GM23338 (cell line): ENCODE results near the gene ZDHHC12. TPM values are rescaled to one million over a fixed set of nuclear protein-coding genes. Genes with fewer than 3 reads are reported as not detected.

Experiments used
- ATAC-seq: fragments of 200-7000 bp; cut with Tn5 transposase; 3 replicates; pipeline ENCODE4 v1.9.1; 2020
- DNase-seq: peaks from one replicate; pipeline ENCODE4 v3.0.0-alpha.2; 2015; ENCODE audit warnings: low spot score
- H2AFZ ChIP-seq: fragments of 200-600 bp; sonication (generic); 2 replicates; pipeline ENCODE4 v1.8.0; 2016; ENCODE audit warnings: antibody characterized with exemption, mild to moderate bottlenecking, moderate library complexity
- H3F3A ChIP-seq: fragments of 200-600 bp; sonication (generic); replicated peaks from 2 replicates; pipeline ENCODE4 v1.8.0; 2017; ENCODE audit warnings: antibody characterized with exemption, mixed run types, low read depth
- H3K27ac ChIP-seq: fragments of 200-600 bp; sonication (generic); 2 replicates; pipeline ENCODE4 v1.6.1; 2016; ENCODE audit warnings: low read depth
- H3K27me3 ChIP-seq: fragments of 200-600 bp; sonication (generic); 2 replicates; pipeline ENCODE4 v1.8.0; 2016; ENCODE audit warnings: mild to moderate bottlenecking, mixed run types, moderate library complexity; ENCODE audit not compliant: insufficient read depth
- H3K36me3 ChIP-seq: fragments of 200-600 bp; sonication (generic); 2 replicates; pipeline ENCODE4 v1.8.0; 2016; ENCODE audit warnings: mild to moderate bottlenecking; ENCODE audit not compliant: insufficient read depth
- H3K4me1 ChIP-seq: fragments of 200-600 bp; sonication (generic); 2 replicates; pipeline ENCODE4 v1.8.0; 2016; ENCODE audit warnings: mild to moderate bottlenecking, moderate library complexity; ENCODE audit not compliant: insufficient read depth
- H3K4me2 ChIP-seq: fragments of 200-600 bp; sonication (generic); 2 replicates; pipeline ENCODE4 v1.7.1; 2017; ENCODE audit warnings: mixed run types
- H3K4me3 ChIP-seq: fragments of 200-600 bp; sonication (generic); 2 replicates; pipeline ENCODE4 v1.6.1; 2016; ENCODE audit warnings: mixed run types
- H3K79me2 ChIP-seq: fragments of 200-600 bp; sonication (generic); replicated peaks from 2 replicates; pipeline ENCODE4 v1.8.0; 2017; ENCODE audit warnings: mild to moderate bottlenecking; ENCODE audit not compliant: insufficient read depth
- H3K9me2 ChIP-seq: fragments of 200-600 bp; sonication (generic); 2 replicates; pipeline ENCODE4 v1.8.0; 2017; ENCODE audit not compliant: insufficient read depth
- H4K20me1 ChIP-seq: fragments of 200-600 bp; sonication (generic); replicated peaks from 2 replicates; pipeline ENCODE4 v1.8.0; 2017; ENCODE audit warnings: mild to moderate bottlenecking; ENCODE audit not compliant: insufficient read depth
- H3K27ac Mint-ChIP-seq: 2 replicates; pipeline ENCODE4 v1.8.0; 2020; ENCODE audit warnings: inconsistent platforms, mild to moderate bottlenecking, moderate library complexity, mixed read lengths
- H3K27me3 Mint-ChIP-seq: 3 replicates; pipeline ENCODE4 v1.8.0; 2022; ENCODE audit warnings: low read depth, mild to moderate bottlenecking, moderate library complexity, mixed read lengths, inconsistent platforms; ENCODE audit not compliant: insufficient read depth, poor library complexity
- H3K36me3 Mint-ChIP-seq: 3 replicates; pipeline ENCODE4 v1.8.0; 2021; ENCODE audit warnings: low read depth, mild to moderate bottlenecking, inconsistent platforms, moderate library complexity, mixed read lengths
- H3K4me1 Mint-ChIP-seq: 3 replicates; pipeline ENCODE4 v1.8.0; 2020; ENCODE audit warnings: mild to moderate bottlenecking, inconsistent platforms, mixed read lengths
- H3K4me3 Mint-ChIP-seq: 3 replicates; pipeline ENCODE4 v1.8.0; 2021; ENCODE audit warnings: moderate library complexity, mild to moderate bottlenecking, inconsistent platforms, mixed read lengths
- H3K9me3 Mint-ChIP-seq: 3 replicates; pipeline ENCODE4 v1.8.0; 2020; ENCODE audit warnings: moderate library complexity, mild to moderate bottlenecking, inconsistent platforms, mixed read lengths
- CREB1 ChIP-seq: fragments of 250-450 bp; sonication (Bioruptor Pico); IDR thresholded peaks from 2 replicates; pipeline ENCODE4 v1.5.0; 2020; ENCODE audit warnings: low read depth, mild to moderate bottlenecking, moderate library complexity
- ETS1 ChIP-seq: IDR thresholded peaks from 2 replicates; pipeline ENCODE4 v1.6.1; 2016; ENCODE audit warnings: antibody characterized with exemption
- EZH2 ChIP-seq: fragments of 200-600 bp; sonication (generic); IDR thresholded peaks from one replicate; pipeline ENCODE4 v1.8.0; 2017; ENCODE audit warnings: antibody characterized with exemption, mild to moderate bottlenecking, low read depth; ENCODE audit not compliant: unreplicated experiment
- JUNB ChIP-seq: IDR thresholded peaks from one replicate; pipeline ENCODE4 v1.6.1; 2016; ENCODE audit warnings: antibody characterized with exemption; ENCODE audit not compliant: unreplicated experiment
- POLR2AphosphoS5 ChIP-seq: IDR thresholded peaks from 2 replicates; pipeline ENCODE4 v1.6.1; 2016; ENCODE audit warnings: antibody characterized with exemption, low read depth
- REST ChIP-seq: IDR thresholded peaks from one replicate; pipeline ENCODE4 v1.6.1; 2018; ENCODE audit warnings: antibody characterized with exemption; ENCODE audit not compliant: unreplicated experiment
- ZNF114 ChIP-seq: fragments of 250-450 bp; sonication (Bioruptor Pico); IDR thresholded peaks from 2 replicates; pipeline ENCODE4 v1.5.0; 2020; ENCODE audit warnings: mild to moderate bottlenecking, moderate library complexity
- ZNF331 ChIP-seq: fragments of 250-450 bp; sonication (Bioruptor Pico); IDR thresholded peaks from 2 replicates; pipeline ENCODE4 v1.5.0; 2020; ENCODE audit warnings: low read depth, mild to moderate bottlenecking, moderate library complexity
- ZNF462 ChIP-seq: fragments of 250-450 bp; sonication (Bioruptor Pico); IDR thresholded peaks from 2 replicates; pipeline ENCODE4 v1.5.0; 2020; ENCODE audit warnings: mild to moderate bottlenecking, moderate library complexity
- polyA plus RNA-seq: library from polyadenylated mRNA; unstranded; fragments of >200 nt; fragmentation: Nextera tagmentation; extraction: Ambion mirVana; gene quantifications from 2 replicates; pipeline ENCODE4 v1.2.1, GENCODE V29; 2016
- total RNA-seq: library from RNA; depleted of rRNA; stranded (reverse); fragments of >200 nt; shearing (Covaris generic); gene quantifications from 2 replicates; pipeline ENCODE4 v1.2.3, GENCODE V29; 2014

Gene ZDHHC12
- total and polyA plus RNA-seq, 2 experiments from 2014 or later = 47.5 to 54.1 TPM

- H3K9me2 ChIP-seq = no peaks in the 10 kb centered on the region
- no peaks in the 10 kb centered on the region for H3K4me1 ChIP-seq
- no peak overlapping the region for H3K4me3 Mint-ChIP-seq
- peaks cover 12% of the 10 kb centered on the region for H3K27me3 Mint-ChIP-seq
- no peaks in the 10 kb centered on the region for H4K20me1 ChIP-seq
- no peak overlapping the region for H3K27ac ChIP-seq
- DNase-seq = no peak
- no peaks in the 10 kb centered on the region for H3K27me3 ChIP-seq
- no peak overlapping the region for H3K27ac Mint-ChIP-seq
- no peak for TF ChIP-seq ETS1
- TF ChIP-seq EZH2 = no peak
- TF ChIP-seq ZNF331 (CRISPR knock-in tag) = no peak
- TF ChIP-seq ZNF114 (CRISPR knock-in tag) = no peak
- TF ChIP-seq ZNF462 (CRISPR knock-in tag) = no peak
- TF ChIP-seq CREB1 (CRISPR knock-in tag) = no peak
- TF ChIP-seq REST = no peak
- TF ChIP-seq POLR2AphosphoS5 = no peak
- TF ChIP-seq JUNB = no peak
- H3F3A ChIP-seq = peaks cover 4% of the 10 kb centered on the region; the same call in 1 of the 2 replicates
- peaks cover 5% of the 10 kb centered on the region; the same call in 2 of the 3 replicates for H3K4me1 Mint-ChIP-seq
- no peak overlapping the region for H3K4me2 ChIP-seq
- H3K9me3 Mint-ChIP-seq = no peaks in the 10 kb centered on the region
- peaks cover 21% of the 10 kb centered on the region; the same call in 2 of the 3 replicates for H3K36me3 Mint-ChIP-seq
- H2AFZ ChIP-seq = no peak overlapping the region
- H3K36me3 ChIP-seq = no peaks in the 10 kb centered on the region
- no peak overlapping the region for H3K4me3 ChIP-seq
- no peak for ATAC-seq
- no peaks in the 10 kb centered on the region for H3K79me2 ChIP-seq
Measured at GRCh38 chr9:128735373-128735772, 11.4 kb upstream of the ZDHHC12 start.
